DMS153 (cell line): Measurements from ENCODE around the gene BLNK.

Experiments
- DNase-seq: peaks from one replicate; lab custom pipeline; 2025; lab: John Stamatoyannopoulos, UW

The BLNK gene

DNA sequence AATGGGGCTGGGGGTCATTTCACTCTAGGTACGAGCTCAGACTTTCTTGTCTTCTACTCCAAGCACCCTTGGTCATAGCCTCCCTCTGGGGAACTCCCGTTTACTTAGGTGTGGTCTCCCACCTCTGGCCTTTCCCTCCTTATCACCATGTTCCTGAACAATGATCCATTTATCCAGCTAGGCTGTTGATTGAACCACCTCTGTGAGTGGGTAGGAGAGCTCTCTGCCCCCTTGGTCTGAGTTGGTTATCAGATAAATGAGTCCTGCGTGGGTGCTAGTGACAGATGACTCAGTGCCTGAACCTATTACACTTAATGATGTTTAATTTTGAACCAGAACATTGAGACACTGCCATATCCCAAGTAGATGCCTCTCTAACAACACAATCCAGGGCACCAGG lies 9.4 kb downstream of the BLNK start:
- DNase-seq, result no peak

DNA sequence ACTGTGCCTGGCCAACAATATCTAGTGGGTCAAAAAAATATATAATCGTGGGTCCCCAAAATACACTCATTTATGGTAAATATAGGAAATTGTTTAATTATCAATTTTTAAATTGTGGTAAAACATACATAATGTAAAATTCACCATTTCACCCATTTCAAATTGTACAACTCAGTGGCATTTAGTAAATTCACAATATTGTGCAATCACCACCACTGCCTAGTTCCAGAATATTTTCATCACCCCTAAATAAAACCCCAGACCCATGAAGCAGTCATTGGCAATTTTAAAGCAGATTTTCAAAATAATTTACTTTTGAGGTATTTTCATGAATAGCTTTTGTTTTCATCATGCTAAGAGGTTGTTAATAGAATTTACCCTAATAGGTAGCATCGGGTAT lies 10.2 kb downstream of the BLNK start:
- DNase-seq, result no peak

DNA sequence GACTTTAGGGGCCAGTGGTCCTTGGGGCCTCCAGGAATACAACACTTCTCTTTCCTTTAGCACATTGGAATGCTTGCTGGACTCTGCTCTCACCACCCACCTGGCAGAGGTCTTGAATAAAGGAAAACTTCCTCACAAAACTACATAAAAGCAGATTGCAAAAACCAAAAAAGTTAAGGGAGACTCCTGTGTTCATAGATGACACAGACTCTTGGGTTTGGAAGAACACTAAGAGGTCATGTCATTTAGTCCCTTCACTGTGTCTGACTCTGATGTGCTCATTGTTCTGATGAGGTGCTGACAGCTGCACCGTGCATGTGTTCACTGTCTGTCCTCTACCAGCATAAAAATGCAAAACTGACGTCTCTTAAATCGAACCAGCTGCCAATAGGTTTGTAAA lies 11.4 kb downstream of the BLNK start:
- no peak for DNase-seq

DNA sequence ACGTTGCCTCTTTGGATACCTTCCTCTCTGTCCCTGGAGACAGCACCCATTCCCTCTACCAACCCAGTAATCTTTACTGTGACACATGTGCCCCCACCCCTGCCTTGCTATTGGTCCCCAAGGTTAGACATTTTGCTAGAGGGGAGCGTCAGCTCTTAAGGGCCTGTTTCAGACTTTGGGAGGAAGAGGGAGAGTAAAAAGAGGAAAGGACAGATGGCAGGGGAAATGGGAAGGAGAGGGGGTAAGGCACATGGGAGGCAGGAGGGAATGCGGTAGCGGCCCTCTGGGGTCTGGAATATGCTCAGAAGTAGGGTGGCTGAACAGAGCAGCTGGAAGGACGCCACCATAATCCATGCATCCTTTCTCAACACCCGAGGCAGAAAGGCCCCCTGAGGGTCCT lies 12.2 kb downstream of the BLNK start:
- DNase-seq, result no peak

DNA sequence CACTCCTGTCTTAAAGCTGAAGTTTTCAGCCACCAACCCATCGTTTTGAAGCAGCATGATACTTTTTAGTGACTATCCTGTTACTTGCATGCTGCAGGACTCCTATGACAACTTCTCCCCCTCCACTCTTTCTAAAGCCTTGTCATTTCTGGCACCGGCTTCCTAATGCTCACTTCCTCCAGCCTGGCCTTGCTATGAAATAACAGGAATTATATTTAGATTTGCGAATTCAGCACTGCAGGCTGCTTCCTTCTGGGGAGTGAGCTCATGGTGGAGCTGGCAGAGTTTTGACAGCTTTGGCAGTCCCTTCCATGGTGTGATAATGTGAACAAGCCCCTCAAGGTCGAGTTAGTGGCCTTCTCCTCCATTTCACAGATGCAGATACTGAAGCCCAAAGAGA lies 13.4 kb downstream of the BLNK start:
- no peak for DNase-seq

DNA sequence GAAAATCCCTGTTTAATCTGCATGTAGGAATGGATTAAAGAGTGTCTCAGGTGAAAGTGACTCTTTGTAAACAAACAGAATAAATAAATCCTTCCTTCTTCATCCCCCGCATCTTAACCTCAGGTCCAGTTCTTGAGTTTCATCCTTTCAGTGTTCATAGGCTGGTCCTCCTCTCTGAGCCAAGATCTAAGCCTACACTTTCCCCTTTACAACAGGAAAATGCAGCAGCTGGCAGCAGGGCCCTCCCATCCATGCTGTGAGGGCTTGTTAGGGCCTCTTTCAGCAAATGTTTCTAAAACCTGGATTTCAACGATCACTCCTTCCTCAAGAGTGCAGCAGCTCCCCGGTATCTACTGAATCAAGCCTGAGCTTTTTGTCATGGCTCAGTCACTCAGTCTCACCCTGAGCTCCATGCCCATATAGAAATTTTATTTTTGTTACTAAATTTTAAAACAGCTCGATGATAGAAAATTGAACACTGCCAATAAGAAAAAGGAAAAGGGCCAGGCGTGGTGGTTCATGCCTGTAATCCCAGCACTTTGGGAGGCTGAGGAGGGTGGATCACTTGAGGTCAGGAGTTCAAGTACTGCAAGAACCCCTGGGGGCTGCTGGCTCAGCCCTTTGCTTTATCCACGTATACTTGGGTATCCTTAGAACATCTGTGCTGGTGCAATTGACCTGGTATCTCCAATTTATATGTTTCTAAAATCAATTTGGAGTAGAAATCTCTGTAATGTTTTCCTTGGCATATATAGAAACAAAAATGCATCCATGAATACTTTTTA lies 15.6 kb downstream of the BLNK start:
- DNase-seq, result no peak

DNA sequence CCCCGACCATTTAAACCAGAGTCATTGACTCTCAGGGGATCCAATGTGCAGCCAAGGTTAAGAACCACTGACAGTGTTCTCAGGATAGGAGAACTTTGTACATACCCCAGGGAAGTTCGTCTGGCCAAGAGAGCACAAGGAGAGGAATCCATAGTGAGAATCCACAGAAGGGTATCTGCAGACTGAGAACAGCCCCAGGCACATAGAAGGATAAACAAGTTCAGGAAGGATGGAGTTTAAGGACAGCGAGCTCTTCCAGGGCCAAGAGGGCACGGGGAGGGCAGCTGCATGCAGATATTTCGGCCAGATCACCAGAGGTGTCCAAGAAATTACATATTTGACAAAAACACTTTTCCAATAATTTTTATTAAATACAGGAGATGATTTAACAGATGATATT lies 16.4 kb downstream of the BLNK start:
- DNase-seq, result no peak

DNA sequence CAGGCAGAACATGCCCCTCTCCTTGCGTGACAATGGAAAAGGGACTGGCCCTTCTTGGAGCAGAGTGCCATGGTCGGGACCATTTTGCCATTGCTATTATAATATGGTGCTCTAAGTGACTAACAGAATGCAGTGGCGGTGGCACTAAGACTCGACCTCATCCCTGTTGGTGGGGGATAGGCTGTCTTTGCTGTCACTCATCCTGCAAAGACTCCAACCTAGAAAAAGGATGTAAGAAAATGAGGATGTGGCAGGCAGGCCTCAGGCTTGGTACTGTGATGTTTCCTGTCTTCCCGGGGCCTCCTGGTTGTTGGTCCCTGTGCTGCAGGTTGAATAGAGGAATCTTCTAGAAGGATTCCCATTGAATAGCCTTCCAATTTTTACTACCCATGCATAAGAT lies 18.6 kb downstream of the BLNK start:
- no peak for DNase-seq

DNA sequence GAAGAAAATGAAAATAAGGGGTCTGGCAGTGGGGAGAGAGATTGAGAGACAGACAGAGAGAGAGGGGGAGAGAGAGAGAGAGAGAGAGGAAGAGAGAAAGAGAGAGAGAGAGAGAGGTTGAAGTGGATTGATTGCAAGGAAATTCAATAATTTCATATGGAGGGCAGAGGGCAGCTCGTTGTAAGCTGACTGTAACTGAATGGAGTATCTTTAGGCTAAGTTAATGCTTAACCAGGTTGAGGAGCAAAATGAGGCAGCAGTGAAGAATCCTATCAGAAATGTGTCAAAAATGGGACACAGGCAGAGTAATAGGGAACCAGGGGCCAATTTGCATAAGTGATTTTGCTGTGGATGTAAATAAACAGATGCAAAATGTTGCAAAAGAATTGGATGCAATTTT lies 21.0 kb downstream of the BLNK start:
- DNase-seq, result no peak

DNA sequence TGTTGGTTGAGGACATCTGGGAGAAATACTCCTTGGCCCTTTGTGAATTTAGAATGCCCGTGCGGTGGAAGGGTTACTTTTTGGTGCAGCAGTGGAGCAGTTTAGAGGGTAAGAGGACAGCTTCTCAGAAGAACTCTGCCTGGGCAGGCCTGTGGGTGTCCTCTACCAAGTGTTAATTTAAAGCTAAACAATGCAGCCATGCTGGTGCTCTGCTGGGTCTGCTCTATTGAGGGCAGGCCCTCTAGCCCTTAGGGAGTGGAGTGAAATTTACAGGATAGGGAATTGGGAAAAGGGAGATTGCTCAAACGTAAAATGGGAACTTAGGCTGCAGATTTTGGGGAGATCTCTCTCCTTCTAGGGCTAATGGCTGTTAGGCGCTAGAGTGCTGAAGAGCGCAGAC lies 22.1 kb downstream of the BLNK start:
- no peak for DNase-seq

DNA sequence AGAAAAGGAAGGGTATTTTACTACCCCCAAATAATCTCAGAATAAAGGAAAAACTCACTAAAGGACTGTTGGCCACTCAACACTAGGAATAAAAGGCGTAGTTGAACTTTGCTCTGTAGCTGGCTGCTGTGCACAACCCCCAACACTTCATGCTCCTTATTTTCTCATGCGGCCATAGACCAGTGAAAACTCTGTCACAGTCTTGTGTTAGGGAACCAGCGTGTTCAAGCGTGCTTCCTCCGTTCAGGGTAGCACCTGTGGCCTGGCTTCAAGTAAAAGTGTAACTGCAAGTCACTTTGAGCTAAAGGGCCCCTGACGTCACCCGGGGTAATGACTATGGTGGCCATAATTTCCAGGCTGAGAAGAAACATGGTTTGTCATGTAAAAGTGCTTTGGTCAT lies 27.0 kb downstream of the BLNK start:
- no peak for DNase-seq

DNA sequence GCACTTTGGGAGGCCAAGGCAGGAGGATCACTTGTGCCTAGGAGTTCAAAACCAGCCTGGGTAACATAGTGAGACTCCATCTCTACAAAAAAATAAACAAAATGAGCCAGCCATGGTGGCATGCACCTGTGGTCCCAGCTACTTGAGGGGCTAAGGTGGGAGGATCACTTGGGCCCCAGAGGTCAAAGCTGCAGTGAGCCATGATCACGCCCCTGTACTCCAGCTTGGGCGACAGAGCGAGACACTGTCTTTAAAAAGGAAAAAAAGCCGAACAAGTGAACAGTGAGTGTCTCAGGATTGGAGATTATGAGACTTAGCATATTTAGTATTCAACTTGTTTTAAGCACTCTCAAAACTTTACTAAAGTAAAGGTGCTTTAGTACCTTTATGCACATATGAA lies 28.1 kb downstream of the BLNK start:
- no peak for DNase-seq

DNA sequence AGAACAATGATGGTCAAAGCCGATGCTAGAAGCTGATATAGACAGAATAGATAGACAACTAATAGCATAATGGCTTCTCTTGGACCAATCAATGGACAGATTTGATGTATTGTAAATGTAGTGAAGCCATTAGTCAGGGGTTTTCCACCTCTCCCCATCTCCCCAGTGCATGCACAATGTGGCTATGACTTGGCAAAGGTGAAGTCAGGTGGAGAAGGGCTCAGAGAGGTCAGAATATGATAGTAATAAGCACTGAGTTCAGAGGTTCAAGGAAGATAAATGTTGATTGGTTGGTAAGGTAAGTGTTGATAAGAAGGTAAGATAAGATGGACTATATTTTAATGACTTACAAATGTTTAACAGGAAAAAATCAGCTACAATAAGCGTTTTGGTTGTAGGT lies 28.5 kb downstream of the BLNK start:
- no peak for DNase-seq

DNA sequence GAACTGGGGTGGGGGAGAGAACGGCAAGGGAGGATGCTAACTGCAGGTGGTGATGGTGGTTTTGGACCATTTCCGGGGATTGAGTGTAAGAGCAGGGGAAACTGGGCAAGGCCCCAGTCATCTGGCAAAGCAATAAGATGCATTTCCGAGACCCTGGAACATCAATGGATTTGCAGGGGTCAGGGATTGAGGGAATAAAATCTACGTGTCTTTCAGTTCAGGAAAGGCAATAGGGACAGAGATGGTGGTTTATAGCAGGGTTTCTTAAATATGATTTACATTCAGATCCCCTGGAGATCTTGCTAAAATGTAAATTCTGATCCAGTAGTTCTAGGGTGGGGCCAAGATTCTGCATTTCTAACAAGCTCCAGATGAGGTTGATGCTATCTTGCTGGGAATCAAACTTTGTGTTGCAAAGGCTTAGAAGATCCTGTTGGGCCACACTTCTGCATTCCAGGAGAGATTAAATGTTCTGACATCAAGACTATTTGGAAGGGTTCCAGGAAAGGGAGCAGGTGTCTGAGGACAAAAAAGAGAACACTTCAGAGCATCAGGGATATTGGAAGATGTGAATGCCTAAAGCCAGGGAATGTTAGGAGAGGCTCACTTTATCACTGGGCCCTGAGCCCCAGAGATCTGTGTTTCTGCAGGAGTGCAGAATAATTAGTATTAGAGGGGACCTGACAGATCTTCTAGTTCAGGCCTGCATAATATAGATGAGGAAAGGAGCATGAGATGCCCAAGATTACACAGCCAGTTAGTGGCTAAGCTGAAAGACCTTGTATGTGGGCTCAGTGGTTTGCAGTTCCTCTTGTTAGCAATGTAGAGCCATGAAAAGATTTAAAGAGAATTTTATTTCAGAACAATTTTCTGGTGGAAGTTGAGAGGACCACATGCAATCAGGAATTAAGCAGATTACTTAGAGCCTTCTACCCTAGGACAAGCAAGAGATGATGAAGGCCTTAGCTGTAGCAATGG lies 32.4 kb downstream of the BLNK start:
- no peak for DNase-seq

DNA sequence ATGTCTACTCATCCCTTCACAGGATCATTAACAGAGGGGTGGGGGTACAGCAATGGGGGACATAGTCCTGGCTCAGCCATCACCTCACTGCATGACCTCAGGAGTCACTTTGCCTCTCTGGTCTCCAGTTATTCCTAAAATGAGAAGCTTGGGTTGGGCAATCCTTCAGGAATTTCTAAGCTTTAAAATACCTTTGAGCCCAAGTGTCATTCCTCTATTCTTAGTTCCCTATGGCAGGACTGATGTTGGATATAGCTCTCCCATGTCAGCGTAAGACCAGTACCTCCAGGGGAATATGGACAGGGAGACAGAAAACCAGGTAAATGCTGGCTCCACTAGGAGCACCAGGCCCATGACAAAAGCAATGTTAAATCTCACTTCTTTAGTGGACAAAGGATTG lies 34.5 kb downstream of the BLNK start:
- no peak for DNase-seq

DNA sequence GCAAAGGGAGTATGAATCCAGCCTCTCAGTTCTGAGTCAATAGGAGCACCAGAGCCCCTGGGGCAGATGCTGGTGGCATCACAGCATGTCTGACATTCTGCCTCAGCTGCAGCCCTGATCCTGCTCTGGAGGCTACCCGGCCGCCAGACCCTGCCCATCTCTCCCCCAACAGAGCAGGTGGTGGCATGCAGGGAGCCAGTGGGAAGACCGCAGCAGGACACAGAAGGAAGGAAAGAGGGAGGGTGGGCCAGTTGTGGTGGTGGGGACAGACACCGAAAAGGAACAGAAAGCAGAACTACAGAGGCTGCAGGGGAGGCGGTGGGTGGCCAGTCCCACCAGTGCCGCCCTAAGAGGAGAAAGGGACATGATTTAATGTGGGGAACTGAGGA lies 35.3 kb downstream of the BLNK start:
- no peak for DNase-seq

DNA sequence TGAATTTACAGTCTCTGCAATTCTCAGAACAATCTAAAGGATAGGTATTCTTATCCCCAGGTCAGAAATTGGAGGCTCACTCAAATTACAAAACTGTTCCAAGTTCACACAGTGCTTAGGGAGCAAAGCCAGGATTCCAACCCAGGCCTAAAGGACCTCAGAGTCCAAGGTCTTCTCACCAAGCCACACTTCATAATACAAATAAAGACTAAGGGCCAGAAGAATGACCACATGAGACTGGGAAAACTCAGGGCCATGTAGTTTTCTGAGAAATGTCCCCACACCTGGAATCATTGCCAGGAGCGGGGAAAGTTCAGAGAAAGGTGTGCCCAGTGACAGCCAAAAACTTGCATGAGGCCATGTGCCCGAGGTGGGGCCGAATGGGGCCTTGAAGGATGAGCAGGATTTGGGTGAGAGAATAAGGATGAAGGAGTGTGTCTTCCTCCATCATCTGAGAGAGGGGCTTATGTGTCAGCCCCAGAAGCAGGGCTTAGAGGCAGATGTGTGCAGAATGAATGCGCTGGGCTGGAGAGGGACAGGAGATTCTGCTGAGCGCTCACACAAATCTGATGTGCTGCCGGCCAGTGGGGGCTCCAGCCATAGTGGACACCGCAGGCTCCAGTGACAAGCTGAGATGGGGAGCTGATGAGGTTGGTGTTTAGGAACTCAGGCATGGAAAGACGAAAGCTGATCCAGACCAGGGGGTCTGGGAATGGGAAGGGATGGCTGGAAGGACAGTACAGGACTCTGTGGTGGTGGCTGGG lies 35.9 kb downstream of the BLNK start:
- no peak for DNase-seq

DNA sequence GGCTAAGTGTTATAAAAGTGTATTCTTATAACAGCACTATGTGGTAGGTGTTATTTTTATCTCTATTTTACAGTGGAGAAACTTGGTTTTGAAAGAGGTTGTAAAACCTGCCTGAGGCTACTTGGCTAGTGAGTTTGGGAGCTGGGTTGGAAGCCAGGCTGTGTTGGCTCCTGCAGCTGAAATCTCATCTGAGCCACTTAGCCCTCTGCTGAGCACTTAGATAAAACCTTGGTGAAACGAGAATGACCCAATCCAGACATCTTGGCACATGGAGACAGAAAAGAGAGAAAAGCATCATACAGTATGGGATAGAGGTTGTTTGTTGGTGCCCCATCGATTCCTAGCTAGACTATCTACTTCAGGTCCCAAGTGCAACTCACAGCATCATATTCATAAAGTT lies 37.4 kb downstream of the BLNK start:
- no peak for DNase-seq

DNA sequence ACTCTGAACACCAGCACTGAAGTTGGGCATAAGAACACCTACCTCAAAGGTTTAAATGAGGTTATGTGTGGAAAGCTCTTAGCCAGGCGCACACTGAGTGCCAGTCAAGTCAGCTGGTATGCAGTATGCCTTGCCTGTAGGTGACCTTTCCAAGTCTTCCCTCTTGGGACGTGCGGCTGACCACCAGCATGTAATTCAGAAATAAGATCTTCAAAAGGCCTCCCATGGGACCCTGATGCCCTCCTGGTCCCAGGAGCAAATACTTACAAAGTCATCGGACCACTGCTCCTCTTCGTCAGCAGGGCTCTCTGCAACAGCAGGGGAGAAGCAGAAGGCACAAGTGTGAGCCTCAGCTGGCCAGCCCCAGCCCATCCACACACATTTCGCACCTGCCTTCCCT lies 40.8 kb downstream of the BLNK start:
- no peak for DNase-seq

DNA sequence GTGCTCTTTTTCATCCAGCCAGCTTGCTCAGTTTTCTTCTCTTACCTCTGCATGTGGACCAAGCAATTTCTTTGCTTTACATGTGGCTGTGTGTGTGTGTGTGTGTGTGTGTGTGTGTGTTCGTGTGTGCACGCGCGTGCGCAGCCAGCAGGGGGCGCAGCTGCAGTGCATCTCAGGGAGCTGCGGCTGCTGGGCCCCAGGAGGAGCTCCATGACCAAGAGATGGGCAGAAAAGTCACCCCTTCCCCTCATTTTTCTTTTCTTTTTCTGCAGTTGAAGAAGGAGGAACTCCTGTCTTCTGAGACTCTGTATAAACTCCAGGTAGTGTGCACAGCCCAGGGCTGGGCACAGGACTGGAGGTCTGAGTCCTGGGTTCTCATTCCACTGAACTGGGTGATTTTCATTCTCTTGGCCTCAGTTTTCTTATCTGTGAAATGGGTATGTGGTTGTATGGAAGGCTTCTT lies 41.8 kb downstream of the BLNK start:
- peak; percentile 35 for DNase-seq

DNA sequence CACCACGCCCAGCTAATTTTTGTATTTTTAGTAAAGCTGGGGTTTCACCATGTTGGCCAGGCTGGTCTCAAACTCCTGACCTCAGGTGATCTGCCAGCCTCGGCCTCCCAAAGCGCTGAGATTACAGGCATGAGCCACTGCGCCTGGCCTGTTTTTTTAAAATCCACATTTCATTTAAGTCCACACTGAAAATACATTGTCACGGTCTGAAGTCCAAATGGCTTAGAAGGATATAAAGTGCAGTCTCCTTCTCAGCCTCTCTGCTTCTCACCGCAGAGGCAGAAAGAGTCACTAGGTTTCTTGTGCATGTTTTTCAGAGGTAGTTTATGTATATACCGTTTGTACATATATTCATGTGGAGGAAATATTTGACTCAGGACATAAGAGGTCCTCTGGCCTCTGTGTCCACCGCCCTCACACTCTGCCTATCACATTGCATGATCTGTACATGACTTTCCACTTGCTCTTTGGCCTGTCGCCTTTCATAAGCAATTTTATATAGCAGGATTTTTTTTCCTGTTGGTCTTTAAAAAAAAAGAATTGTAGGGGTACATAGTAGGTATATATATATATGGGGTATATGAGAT lies 42.9 kb downstream of the BLNK start:
- no peak for DNase-seq

DNA sequence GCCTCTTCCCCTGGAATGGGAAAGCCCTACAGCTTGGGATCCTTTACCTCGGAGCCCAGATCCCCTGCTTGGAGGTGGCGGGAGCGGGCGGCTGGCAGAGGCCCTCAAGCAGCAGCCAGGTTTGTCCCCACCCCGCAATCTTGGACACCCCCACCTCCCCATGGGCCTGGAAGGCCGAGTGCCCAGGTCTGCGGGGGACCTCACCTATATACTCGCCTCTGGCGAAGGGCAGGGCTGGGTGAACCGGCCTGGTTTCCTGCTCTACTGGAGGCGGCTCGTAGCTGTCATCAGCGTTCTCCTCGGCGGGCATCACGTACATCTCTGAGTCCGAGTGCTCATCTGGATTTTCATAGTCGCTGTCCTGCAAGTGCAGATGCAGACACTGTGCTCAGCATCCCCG lies 44.2 kb downstream of the BLNK start:
- DNase-seq, result no peak
